ENCODE measurements around the gene ZNF581.

GRCh38 chr19:55613930-55614710 is 29.3 kb upstream of the ZNF581 start:
- TF ChIP-seq CTCF (IDR thresholded peaks at IDR 0.05) (no peak), POLR2A (IDR thresholded peaks at IDR 0.05) (no peak)
